ENCODE measurements around the gene SMTNL1.
"Not testable (repeated sequence)": the region's sequence is repeated elsewhere in the genome, so short reads cannot be mapped to it uniquely, and the experiment has no call there.

Gene SMTNL1

DNA sequence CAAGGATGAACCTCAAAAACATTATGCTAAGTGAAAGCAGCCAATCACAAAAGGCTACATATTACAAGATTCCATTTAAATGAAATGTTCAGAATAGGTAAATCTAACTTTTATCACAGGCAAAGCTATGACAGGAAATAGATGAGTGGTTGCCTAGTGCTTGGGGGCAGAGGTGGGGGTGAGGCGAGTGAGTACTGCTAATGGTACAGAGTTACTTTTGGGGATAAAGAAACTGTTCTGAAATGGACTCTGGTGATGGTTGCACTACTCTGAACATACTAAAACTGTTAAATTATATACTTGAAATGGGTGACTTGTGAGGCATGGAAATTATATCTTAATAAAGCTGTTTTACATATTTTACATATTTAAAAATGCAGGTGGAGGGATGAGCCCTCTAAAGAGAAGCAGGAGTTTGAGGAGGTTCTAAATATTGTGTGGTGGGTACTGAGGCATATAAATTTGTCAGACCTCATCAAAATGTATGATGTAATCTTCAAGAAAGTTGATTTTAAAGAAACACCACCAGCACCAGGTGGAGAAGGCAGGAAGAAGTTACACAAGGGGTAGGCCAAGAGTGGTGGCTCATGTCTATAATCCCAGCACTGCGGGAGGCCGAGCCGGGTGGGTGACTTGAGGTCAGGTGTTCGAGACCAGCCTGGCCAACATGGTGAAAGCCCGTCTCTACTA, 25.5 kb upstream of the SMTNL1 start:
- no peak for DNase-seq (ENCODE audit: low spot score)

DNA sequence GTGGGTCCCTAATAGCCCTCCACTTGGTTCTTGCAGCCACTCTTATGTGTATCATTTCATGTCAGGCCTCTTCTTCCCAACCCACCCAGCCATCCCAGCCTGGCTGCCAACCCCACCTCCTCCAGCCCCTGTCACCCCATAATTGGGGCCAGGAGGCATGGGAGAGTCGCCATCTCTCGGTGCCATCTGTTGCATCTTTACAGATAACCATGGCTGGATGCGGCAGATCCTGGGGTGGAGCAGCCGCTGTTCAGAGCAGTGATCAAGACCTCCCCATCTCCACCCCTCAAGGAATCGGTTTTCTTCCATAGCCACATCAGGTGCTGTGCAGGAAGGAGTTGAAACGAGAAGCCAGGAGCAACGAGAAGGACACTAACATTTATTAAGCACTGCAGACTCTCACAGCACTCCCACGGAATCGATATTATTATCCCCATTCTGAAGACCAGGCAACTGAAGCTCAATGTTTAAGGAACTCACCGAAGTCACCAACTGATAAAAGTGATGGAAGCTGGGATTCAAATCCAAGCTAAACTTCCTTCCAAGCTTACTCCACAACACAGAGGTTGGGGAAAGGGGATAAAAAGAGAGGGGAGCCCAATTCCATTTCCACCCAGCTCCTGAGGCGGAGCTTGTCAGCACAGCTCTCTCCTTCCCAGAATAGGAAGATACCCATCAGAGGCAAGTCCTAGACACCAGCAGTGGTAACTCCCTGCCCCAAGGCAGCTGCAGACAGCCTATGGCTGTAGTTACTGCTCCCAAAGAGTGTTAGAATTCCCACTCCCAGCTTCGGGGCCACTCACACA, 24.5 kb upstream of the SMTNL1 start:
- no peak for DNase-seq (ENCODE audit: low spot score)

- DNase-seq (ENCODE audit: low spot score), result no peak
Observed at GRCh38 chr11:57513452-57513795, 24.0 kb upstream of the SMTNL1 start.

DNA sequence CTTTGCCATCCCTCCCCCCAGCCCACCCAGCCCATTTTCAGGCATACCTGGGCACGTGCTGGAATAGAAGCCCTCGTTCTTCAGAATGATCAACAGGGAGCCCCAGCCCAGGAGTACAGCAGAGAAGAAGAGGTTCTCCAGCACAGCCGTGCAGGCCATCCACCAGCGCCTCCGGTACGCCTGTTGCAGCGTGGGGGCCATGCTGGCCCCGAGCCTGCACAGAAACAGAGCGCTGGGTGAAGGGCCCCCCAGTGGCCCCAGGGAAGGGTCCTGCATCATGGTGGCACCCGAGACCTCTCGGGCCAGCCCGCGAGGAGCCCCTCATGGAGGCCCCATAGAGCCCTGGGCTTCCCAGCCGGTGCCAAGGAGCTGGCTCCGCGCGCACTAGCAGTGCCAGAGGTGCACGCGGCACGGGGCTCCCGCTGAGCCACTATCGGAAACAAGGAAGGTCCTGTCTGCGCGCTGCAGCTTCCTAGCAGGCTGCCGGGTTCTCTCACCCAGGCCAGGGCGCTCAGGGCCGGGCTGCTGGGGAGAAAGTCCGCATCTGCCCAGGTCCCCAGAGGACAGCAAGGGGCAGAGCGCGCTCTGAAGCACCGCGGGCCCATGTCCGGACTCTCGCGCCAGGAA, 23.4 kb upstream of the SMTNL1 start:
- DNase-seq (ENCODE audit: low spot score), result no peak

DNA sequence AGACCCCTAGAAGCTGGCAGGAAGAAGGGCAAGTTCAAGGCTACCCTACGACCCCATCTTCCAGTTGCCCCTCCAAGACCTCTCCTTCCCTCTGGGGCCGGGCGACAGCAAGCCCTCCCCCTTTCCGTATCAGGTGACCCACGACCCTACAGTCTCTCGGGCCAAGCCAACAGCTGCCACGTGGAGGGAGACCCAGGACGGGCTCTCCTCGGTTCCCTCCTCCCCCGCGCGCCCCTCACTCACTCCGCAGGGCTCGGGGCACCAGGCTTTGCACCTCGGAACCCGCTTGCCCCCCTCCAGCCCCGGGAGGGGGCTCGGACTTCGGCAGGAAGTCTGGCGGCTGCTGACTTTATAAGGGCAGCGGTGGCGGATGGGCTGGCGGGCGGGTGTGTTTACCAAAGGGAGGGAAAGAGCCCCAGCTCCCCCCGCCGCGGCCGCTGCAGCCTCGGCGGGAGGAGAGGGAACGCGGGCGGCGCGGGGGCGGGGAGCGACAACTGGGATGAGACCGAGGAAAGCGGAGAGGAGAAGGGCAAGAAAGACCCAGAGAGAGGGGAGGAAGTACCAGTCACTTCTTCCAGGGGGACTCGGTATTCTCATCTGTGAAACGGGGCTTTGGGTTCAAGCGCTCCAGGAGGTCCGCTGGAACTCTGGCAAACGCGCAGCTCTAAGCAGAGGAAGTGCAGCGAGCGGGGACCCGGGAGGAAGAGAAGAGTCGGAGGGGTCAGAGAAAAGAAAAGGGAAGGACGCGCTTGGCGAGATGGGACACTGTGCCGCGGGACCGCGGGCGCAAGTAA, 22.7 kb upstream of the SMTNL1 start:
- DNase-seq (ENCODE audit: low spot score), result peak; percentile 31

- peak; percentile 4 for DNase-seq (ENCODE audit: low spot score)
Observed at GRCh38 chr11:57515332-57516060, 21.9 kb upstream of the SMTNL1 start, which contains the start of gene SLC43A1. Gene SLC43A1, minus strand, starts transcription at chr11:57515702. Its CDS starts 1,591 bp downstream, at chr11:57514111.

- DNase-seq (ENCODE audit: low spot score), result no peak
Observed at GRCh38 chr11:57516061-57516443, 21.3 kb upstream of the SMTNL1 start.

DNA sequence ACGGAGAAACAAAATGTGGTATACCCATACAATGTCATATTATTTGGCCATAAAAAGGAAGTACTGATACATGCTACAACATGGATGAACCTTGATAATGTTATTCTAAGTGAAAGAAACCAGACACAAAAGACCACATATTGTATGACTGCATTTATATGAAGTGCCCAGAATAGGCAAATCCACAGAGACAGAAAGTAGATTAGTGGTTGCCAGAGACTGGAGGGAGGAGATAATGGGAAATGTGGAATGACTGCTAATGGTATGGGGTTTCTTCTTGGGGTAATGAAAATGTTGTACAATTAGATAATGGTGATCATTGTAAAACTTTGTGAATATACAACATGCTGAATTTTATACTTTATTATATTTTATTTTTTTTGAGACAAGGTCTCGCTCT, 16.3 kb upstream of the SMTNL1 start:
- no peak for DNase-seq (ENCODE audit: low spot score)

DNA sequence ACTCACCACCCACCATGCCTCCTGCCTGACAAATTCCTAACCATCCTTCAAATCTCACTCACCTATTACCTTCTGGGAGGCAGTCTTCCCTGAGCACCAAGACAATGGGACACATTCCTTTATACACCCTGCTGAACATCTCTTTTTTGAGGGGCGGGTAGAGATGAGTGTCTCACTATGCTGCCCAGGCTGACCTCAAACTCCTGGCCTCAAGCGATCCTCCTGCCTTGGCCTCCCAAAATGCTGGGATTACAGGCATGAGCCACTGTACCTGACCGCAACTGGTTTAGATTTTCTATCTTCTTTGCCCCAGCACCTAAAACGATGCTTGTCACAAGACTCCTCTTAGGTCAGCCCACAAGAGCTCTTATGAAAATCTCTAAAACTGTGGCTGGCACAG, 14.0 kb upstream of the SMTNL1 start:
- DNase-seq (ENCODE audit: low spot score), result no peak

DNA sequence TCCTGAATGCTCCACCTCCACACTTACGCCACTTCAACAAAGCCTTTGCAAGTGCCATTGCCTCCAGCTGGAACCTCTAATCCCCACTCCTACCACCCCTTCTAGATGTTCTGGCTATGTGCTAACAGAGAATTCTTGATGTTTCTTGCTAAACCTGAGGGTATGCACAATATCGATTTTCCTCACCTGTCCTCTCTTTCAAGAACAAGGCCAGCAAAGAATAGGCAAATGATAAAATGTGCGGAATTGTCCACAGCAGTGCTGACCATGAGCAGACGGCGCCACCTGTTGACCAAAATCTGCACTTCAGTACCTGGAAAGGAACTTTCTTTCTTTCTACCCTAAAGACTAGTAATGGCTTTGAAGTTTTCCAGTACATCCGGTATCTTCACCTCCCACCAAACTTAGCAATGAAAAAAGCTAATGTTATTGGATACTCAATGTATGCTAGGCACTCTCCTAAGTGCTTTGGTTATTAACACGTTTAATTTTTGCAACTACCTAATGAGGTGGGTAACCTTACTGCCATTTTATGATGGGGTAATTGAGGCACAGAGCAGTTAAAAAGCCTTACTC, 10.3 kb upstream of the SMTNL1 start:
- peak; percentile 77 for DNase-seq (ENCODE audit: low spot score)

GRCh38 chr11:57529012-57529411, 8.4 kb upstream of the SMTNL1 start:
- no peak for DNase-seq (ENCODE audit: low spot score)

DNA sequence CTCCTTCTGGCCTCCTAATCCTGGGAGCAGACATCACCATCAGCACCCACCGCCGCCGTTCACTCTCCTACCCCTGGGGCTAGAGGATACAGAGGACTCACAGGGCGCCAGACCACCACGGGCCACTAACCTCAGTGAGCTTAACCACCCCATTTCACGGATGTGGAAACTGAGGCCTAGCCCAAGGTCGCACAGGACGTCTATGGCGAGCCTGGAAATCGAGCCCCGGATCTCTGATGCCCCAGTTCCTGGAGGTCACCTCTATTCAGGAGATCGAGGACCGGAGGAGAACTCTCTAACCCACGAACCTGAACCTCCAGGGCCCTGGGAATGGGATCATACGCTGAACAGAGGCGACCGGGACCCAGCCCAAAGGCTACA, 7.2 kb upstream of the SMTNL1 start:
- DNase-seq (ENCODE audit: low spot score), result no peak

DNA sequence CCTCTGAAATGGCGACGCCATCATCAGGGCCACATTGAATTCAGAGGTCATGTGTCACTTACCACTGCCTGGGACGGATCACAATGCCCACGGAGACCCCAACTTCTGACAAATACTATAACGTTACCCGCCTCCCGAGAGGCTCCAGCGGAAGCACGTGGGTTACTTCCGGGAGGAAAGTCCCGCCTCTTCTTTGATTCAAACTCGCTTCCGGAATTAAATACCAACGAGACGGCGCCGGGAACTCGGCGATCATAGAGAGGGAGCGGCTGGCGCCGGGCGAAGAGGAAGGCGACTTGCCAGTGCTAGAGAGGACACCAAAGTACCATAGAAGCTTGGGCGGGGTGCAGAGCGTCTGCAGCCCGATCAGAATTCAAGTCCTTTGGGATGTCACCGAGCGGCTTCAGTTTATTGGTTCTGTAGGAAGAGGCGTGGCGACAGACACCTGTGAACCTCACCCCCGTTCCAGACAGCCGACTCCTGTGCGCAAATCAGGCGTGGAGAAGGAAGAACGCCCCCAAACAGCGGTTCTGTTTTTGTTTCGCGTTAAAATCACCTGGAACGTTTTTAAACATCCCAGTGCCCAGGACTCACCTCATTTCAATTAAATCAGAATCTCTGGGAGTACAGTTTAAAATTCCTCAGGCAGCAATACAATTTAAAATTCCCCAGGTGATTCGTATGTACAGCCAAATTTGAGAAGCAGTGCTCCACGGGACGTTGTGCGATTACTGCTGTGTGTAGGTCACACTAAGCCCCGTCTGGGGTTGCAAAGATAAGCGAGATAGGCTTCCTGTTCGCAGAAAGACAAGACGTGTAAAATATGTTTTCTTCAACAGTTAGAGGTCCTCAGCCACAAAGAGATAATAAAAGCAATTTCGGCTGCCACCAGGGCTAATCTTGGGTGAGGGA, 6.5 kb upstream of the SMTNL1 start, which contains the start of gene TIMM10:
Gene TIMM10, minus strand, starts transcription at position 159 of the 912 bp plus-strand sequence. CDS start 565 bp downstream, outside the sequence.
- peak; percentile 97 for DNase-seq (ENCODE audit: low spot score)

DNA sequence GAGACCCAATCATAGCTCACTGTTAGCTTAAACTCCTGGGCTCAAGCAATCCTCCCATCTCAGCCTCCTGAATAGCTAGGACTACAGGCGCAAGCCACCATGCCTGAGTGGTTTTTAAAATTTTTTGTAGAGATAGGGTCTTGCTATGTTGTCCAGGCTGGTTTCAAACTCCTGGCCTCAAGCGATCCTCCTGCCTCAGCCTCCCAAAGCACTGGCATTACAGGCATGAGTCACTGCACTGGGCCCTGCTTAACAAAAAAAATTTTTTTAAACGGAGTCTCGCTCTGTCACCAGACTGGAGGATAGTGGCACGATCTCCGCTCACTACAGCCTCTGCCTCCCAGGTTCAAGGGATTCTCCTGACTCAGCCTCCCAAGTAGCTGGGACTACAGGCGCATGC, 2.9 kb upstream of the SMTNL1 start:
- DNase-seq (ENCODE audit: low spot score), result not testable (repeated sequence)

DNA sequence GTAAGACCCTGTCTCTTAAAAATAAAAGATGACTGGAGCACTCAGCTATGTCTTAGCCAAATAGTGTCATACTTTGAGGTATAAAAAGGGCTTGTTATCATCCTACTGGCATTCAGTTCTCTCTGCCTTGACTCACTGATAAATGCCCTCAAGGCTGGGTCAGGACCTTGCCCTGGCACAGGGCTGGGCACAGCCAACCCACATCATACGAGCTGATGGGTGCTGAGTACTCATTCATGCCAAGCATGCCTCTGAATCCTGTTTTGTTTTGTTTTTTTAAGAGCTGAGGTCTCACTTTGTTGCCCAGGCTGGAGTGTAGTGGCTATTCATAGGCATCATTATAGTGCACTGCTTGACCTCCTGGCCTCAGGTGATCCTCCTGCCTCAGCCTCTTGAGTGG, 1.9 kb downstream of the SMTNL1 start:
- DNase-seq (ENCODE audit: low spot score), result no peak

GRCh38 chr11:57541169-57541568, 3.8 kb downstream of the SMTNL1 start:
- no peak for DNase-seq (ENCODE audit: low spot score)

GRCh38 chr11:57542582-57542981, 5.2 kb downstream of the SMTNL1 start:
- DNase-seq (ENCODE audit: low spot score), result no peak

GRCh38 chr11:57543593-57543992, 6.2 kb downstream of the SMTNL1 start:
- DNase-seq (ENCODE audit: low spot score), result no peak

DNA sequence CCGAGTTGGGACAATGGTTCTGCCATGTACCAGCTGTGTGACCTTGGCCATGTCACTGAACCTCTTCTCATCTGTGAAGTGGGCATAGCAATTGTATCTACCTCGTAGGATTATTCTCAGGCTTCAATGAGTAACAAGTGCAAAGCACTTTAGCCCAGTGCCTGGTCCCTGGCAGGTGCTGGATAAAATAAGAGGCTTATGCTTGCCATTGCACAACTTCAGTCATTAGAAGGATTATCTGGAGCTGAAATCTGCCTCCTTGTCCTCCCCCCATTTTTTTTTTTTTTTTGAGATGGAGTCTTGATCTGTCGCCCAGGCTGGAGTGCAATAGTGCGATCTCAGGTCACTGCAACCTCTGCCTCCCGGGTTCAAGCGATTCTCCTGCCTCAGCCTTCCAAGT, 7.2 kb downstream of the SMTNL1 start:
- DNase-seq (ENCODE audit: low spot score), result no peak

- DNase-seq (ENCODE audit: low spot score), result no peak
Observed at GRCh38 chr11:57545883-57546282, 8.5 kb downstream of the SMTNL1 start.

All from CD4-positive, alpha-beta T cell treated with Interleukin-2 at 100 ng/mL for 4 hours (primary cell).